Embryonic facial prominence (tissue), 1 donor: ENCODE results near the gene SSPN.

Experiments
- DNase-seq: peaks from one replicate; pipeline ENCODE4 v3.0.0-alpha.2; 2016; ENCODE audit errors: extremely low spot score

The SSPN gene

GRCh38 chr12:26195250-26195640, at the start of gene SSPN:
Gene SSPN (plus strand): TSS chr12:26195573. CDS start chr12:26195673, 100 bp downstream.
- DNase-seq: peak; percentile 34

DNA sequence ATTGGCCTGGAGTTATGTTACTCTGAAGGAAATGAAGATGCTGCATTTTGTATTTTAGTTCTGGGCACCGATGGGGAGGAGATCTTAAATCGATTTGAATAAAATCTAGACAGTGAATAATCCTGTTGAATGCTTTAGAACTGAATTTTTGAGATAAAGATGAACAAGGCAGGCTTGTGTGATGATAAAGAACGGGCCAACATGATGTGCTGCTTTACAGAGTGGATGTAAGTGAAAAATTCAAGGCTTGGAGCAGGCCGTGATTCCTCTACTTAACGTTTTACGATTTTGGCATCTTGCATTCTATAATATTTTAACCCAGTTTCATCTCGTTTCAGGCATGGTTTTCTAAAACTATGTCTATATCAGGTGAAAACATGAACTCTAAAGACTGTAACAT, 47.1 kb upstream of the SSPN start:
- DNase-seq: no peak

- no peak for DNase-seq
These were observed 45.3 kb upstream of the SSPN start for GRCh38 chr12:26149968-26150500.

DNA sequence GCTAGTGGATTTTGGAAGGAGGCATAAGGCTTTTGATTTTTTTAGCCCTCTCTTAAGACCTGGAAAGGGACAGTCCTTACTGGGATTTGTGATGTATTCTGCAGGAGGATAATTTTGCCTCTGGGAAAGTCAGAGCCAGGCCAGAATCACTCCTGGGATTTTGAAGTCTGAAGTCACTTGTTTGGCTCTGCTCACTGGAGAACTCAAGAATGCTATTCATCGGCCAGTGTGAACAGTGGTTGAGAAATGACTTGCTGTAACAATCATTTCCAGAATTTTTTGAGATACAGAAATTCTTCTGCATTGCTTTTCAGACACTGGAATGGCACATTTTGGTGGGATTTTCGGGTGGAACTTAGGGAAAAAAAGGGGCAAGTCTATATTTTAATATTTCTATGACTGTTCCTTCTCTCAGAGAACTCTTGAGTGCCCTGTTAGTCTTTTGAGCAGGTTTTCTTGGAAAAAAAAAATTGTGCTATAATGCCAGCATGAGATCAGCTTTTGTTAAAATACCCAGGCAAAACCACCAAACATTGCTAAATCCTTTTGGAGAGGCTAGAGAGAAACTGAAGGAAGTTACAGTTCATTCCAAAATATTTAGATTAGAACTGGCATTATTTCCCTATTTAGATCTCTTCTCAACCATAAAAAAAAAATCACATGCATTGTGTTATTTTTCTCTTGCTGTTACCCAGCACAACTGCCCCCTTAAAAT, 44.5 kb upstream of the SSPN start:
- DNase-seq: no peak

- DNase-seq: no peak
These were observed 42.8 kb upstream of the SSPN start for GRCh38 chr12:26152507-26153102.

DNA sequence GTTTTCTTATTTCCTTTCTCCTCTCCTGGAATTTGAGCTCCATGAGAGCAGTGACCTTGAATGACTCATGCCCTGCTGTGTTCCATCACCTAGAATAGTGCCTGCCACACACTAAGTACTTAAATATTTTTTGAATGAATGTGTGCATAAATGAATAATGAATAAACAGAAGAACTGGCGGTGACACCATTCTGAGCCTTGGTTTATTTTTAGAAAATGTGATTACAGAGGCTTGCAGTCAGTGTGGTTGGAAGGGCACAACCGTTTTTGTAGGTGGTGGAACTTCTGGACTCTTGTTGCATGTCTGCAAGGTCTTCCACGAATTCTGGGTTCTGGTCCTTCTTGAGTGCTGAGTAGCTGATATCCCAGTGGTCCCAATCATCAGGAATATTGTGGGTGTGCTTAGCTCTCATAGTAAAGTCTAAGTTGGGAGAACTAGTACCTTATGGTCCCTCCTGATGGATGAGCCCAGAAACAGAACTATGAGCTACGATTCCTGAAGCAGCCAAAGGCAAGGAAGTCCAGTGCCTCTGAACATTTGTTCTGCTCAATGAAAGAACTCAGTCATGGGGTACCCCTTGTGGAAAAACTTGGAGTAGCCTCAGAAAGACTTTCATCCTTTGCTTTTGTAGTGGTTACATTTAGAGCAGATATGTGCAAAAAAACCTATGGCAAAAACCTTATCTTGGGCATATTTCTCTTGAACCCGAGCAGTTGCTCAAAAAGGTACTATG, 41.8 kb upstream of the SSPN start:
- DNase-seq: no peak

GRCh38 chr12:26156201-26156871, 39.0 kb upstream of the SSPN start:
- no peak for DNase-seq

GRCh38 chr12:26157001-26157400, 38.4 kb upstream of the SSPN start:
- DNase-seq: no peak

- no peak for DNase-seq
These were observed 37.2 kb upstream of the SSPN start for GRCh38 chr12:26158078-26158764.

- no peak for DNase-seq
These were observed 33.2 kb upstream of the SSPN start for GRCh38 chr12:26162174-26162573.

DNA sequence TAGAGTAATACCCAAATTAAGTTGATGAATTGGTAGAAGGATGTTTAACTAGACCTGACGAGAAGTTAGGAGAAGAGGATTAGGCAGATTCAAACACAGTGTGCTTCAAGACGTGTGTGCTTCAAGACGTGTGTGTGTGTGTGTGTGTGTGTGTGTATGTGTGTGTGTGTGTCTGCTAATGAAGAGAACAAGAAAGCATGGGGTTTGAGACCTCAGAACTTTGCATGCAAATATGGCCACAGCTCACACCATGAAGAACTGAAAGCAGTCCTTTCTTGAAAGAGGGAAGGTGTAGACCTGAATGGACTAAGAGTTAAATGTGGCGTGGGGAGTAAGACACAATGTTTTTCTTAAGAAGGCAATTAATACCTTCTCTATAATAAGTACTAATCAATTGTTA, 32.5 kb upstream of the SSPN start:
- DNase-seq: no peak

GRCh38 chr12:26164118-26164517, 31.3 kb upstream of the SSPN start:
- no peak for DNase-seq

DNA sequence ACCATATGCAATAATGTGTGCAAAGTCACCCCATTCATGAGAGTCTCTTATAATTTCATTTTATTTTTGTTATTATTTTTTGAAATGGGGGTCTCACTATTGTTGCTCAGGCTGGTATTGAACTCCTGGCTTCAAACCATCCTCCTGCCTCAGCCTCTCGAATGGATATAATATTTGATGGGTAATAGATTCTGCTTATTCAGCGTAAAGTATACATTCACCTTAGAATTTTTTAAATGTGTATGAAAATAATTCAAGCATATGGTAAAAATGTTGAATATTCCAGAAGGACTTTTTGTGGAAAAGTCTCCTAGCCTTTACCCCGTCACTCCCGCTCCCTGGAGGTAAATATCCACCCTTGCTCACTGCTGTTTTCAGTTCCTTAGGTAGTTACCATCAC, 23.4 kb upstream of the SSPN start:
- no peak for DNase-seq

DNA sequence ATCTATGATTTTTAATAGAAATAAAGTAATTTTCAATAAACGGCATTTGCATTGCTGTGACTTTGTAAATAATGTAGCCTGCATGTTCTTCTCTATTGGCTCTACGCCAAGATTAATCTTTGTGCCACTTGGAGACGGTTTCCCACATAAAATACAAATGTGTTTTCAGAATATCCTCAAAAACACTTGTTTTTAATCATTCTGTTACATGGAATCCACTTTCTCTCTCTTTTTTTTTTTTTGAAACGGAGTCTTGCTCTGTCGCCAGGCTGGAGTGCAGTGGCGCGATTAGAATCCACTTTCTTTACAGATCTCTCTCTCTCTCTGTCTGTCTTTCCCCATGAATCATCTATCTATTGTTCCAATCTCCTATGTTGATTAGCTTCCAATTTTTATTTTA, 22.8 kb upstream of the SSPN start:
- DNase-seq: no peak

- no peak for DNase-seq
These were observed 22.3 kb upstream of the SSPN start for GRCh38 chr12:26172946-26173552.

- DNase-seq: no peak
These were observed 18.6 kb upstream of the SSPN start for GRCh38 chr12:26176725-26177124.

DNA sequence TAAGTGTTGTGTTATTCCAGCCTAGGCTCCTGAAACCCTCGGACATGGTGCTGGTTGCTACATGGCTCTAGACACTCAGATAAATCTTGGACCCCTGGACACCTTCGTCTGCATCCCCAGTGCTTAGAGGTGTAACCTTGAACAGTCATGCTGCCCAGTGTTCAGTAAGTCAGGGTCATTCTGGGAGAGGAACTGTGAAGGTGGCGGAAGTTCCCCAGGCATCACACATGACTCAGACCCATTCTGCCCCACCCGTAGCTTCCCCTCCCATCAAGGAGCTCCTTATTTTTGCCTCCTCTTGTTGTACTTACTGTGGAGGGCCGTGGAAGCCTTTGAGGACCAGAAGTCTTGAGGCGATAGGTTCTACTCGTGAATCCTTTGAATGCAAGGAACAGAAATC, 18.1 kb upstream of the SSPN start:
- DNase-seq: no peak

DNA sequence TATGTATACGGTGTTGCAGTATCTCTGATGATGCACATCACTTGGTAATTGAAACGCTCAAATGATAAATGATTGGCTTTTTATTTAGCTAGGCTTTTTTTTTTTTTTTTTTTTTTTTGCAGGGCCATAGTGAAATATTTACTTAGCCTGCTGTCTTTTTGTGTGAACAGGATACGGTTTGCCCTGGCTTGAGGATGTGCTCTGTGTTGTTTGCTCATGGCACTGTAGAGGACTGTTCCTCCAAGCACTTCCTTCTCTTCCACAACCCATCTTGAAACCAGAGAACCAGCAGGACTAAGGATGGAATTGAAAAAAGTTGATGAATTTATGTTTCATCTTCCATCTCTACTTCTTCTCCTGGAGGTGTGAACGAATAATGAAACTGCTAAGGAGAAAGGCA, 15.5 kb upstream of the SSPN start:
- no peak for DNase-seq

- DNase-seq: no peak
These were observed 13.0 kb upstream of the SSPN start for GRCh38 chr12:26182377-26182776.

- no peak for DNase-seq
These were observed 9.6 kb upstream of the SSPN start for GRCh38 chr12:26185532-26186320.
